HepG2 (cell line): Measurements from ENCODE around the gene PSENEN. TPM values are rescaled to one million over a fixed set of nuclear protein-coding genes. Genes with fewer than 3 reads are reported as not detected.

Source experiments
- AFF4 ChIP-seq: sonication (generic); formaldehyde crosslinking; IDR thresholded peaks from 2 replicates; pipeline ENCODE4 v1.4.0; 2020; ENCODE audit warnings: missing genetic modification reagents
- RFX5 ChIP-seq: IDR thresholded peaks from 2 replicates; pipeline ENCODE4 v1.6.1; 2011; ENCODE audit warnings: low read depth, low read length, improper control_type of control experiment
- YY1 ChIP-seq: IDR thresholded peaks from 2 replicates; pipeline ENCODE4 v1.6.1; 2011; ENCODE audit warnings: low read length, low read depth, moderate library complexity, mild to moderate bottlenecking; ENCODE audit not compliant: insufficient read depth, insufficient replicate concordance
- ZFP90 ChIP-seq: sonication (generic); formaldehyde crosslinking; IDR thresholded peaks from 2 replicates; pipeline ENCODE4 v1.8.0; 2022; ENCODE audit warnings: missing genetic modification reagents, mild to moderate bottlenecking, inconsistent platforms, borderline replicate concordance
- ZNF329 ChIP-seq: sonication (generic); formaldehyde crosslinking; IDR thresholded peaks from 2 replicates; pipeline ENCODE4 v1.9.0; 2021; ENCODE audit warnings: low read depth, mild to moderate bottlenecking, missing genetic modification reagents
- ZZZ3 ChIP-seq: sonication (generic); formaldehyde crosslinking; IDR thresholded peaks from 2 replicates; pipeline ENCODE4 v1.4.0; 2020; ENCODE audit warnings: missing genetic modification reagents, mild to moderate bottlenecking, borderline replicate concordance
- polyA plus RNA-seq, 8 experiments: library from polyadenylated mRNA; depleted of rRNA in 3 of 8; stranded (reverse) in 7 of 8; unstranded in 1 of 8; fragments of >200 nt; fragmentation: Illumina TruSeq in 4 of 8; extraction: Trizol in 4 of 8; gene quantifications; 2 replicates each; pipeline versions ENCODE4 v1.2.1 to v1.2.3, GENCODE V29; 2011 to 2016; ENCODE audit warnings: low read depth in 4 of 8, missing spikeins in 1 of 8, mixed read lengths in 1 of 8; ENCODE audit not compliant: insufficient read depth in 1 of 8
- total RNA-seq, 5 experiments: library from RNA; depleted of rRNA; stranded (reverse); fragments of >200 nt; fragmentation: Illumina TruSeq; extraction: Trizol; gene quantifications; 2 replicates each; pipeline ENCODE4 v1.2.3, GENCODE V29; 2016; ENCODE audit warnings: low read depth in 1 of 5
- TF ChIP-seq, protein P1 (sequence below): sonication (generic); formaldehyde crosslinking; IDR thresholded peaks from 2 replicates; pipeline ENCODE4 v1.4.0; 2020; ENCODE audit warnings: mild to moderate bottlenecking, missing genetic modification reagents, borderline replicate concordance
- TF ChIP-seq, protein P2 (sequence below): sonication (generic); formaldehyde crosslinking; IDR thresholded peaks from 2 replicates; pipeline ENCODE4 v1.5.0; 2020; ENCODE audit warnings: mild to moderate bottlenecking, missing genetic modification reagents

The PSENEN gene
- total and polyA plus RNA-seq, 2 of the 13 experiments (the other 11 are each of a cell fraction or from before 2014, with no cell fraction given): 16.9 to 34.2 TPM

- TF ChIP-seq, protein P1, sequence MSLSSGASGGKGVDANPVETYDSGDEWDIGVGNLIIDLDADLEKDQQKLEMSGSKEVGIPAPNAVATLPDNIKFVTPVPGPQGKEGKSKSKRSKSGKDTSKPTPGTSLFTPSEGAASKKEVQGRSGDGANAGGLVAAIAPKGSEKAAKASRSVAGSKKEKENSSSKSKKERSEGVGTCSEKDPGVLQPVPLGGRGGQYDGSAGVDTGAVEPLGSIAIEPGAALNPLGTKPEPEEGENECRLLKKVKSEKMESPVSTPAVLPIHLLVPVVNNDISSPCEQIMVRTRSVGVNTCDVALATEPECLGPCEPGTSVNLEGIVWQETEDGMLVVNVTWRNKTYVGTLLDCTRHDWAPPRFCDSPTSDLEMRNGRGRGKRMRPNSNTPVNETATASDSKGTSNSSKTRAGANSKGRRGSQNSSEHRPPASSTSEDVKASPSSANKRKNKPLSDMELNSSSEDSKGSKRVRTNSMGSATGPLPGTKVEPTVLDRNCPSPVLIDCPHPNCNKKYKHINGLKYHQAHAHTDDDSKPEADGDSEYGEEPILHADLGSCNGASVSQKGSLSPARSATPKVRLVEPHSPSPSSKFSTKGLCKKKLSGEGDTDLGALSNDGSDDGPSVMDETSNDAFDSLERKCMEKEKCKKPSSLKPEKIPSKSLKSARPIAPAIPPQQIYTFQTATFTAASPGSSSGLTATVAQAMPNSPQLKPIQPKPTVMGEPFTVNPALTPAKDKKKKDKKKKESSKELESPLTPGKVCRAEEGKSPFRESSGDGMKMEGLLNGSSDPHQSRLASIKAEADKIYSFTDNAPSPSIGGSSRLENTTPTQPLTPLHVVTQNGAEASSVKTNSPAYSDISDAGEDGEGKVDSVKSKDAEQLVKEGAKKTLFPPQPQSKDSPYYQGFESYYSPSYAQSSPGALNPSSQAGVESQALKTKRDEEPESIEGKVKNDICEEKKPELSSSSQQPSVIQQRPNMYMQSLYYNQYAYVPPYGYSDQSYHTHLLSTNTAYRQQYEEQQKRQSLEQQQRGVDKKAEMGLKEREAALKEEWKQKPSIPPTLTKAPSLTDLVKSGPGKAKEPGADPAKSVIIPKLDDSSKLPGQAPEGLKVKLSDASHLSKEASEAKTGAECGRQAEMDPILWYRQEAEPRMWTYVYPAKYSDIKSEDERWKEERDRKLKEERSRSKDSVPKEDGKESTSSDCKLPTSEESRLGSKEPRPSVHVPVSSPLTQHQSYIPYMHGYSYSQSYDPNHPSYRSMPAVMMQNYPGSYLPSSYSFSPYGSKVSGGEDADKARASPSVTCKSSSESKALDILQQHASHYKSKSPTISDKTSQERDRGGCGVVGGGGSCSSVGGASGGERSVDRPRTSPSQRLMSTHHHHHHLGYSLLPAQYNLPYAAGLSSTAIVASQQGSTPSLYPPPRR (CRISPR knock-in tag): no peak
- TF ChIP-seq RFX5: no peak
- no peak for TF ChIP-seq AFF4 (CRISPR knock-in tag)
- TF ChIP-seq ZFP90 (CRISPR knock-in tag): no peak
- no peak for TF ChIP-seq YY1
- TF ChIP-seq ZZZ3 (CRISPR knock-in tag): no peak
- no peak for TF ChIP-seq ZNF329 (CRISPR knock-in tag)
- TF ChIP-seq, protein P2, sequence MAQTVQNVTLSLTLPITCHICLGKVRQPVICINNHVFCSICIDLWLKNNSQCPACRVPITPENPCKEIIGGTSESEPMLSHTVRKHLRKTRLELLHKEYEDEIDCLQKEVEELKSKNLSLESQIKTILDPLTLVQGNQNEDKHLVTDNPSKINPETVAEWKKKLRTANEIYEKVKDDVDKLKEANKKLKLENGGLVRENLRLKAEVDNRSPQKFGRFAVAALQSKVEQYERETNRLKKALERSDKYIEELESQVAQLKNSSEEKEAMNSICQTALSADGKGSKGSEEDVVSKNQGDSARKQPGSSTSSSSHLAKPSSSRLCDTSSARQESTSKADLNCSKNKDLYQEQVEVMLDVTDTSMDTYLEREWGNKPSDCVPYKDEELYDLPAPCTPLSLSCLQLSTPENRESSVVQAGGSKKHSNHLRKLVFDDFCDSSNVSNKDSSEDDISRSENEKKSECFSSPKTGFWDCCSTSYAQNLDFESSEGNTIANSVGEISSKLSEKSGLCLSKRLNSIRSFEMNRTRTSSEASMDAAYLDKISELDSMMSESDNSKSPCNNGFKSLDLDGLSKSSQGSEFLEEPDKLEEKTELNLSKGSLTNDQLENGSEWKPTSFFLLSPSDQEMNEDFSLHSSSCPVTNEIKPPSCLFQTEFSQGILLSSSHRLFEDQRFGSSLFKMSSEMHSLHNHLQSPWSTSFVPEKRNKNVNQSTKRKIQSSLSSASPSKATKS: no peak
- TF ChIP-seq, all 625 proteins: peak for 0
Measured at GRCh38 chr19:35713904-35714495, 31.5 kb upstream of the PSENEN start (continued).
